GM23338 (cell line): ENCODE measurements around the gene TBCEL. TPM values are rescaled to one million over a fixed set of nuclear protein-coding genes. Genes with fewer than 3 reads are reported as not detected.
"Not testable (repeated sequence)": the region's sequence is repeated elsewhere in the genome, so short reads cannot be mapped to it uniquely, and the experiment has no call there.

Source experiments
- ATAC-seq: fragments of 200-7000 bp; cut with Tn5 transposase; 3 replicates; pipeline ENCODE4 v1.9.1; 2020
- DNase-seq: peaks from one replicate; pipeline ENCODE4 v3.0.0-alpha.2; 2015; ENCODE audit warnings: low spot score
- H2AFZ ChIP-seq: fragments of 200-600 bp; sonication (generic); 2 replicates; pipeline ENCODE4 v1.8.0; 2016; ENCODE audit warnings: antibody characterized with exemption, mild to moderate bottlenecking, moderate library complexity
- H3F3A ChIP-seq: fragments of 200-600 bp; sonication (generic); replicated peaks from 2 replicates; pipeline ENCODE4 v1.8.0; 2017; ENCODE audit warnings: antibody characterized with exemption, mixed run types, low read depth
- H3K27ac ChIP-seq: fragments of 200-600 bp; sonication (generic); 2 replicates; pipeline ENCODE4 v1.6.1; 2016; ENCODE audit warnings: low read depth
- H3K27me3 ChIP-seq: fragments of 200-600 bp; sonication (generic); 2 replicates; pipeline ENCODE4 v1.8.0; 2016; ENCODE audit warnings: mild to moderate bottlenecking, mixed run types, moderate library complexity; ENCODE audit not compliant: insufficient read depth
- H3K36me3 ChIP-seq: fragments of 200-600 bp; sonication (generic); 2 replicates; pipeline ENCODE4 v1.8.0; 2016; ENCODE audit warnings: mild to moderate bottlenecking; ENCODE audit not compliant: insufficient read depth
- H3K4me1 ChIP-seq: fragments of 200-600 bp; sonication (generic); 2 replicates; pipeline ENCODE4 v1.8.0; 2016; ENCODE audit warnings: mild to moderate bottlenecking, moderate library complexity; ENCODE audit not compliant: insufficient read depth
- H3K4me2 ChIP-seq: fragments of 200-600 bp; sonication (generic); 2 replicates; pipeline ENCODE4 v1.7.1; 2017; ENCODE audit warnings: mixed run types
- H3K4me3 ChIP-seq: fragments of 200-600 bp; sonication (generic); 2 replicates; pipeline ENCODE4 v1.6.1; 2016; ENCODE audit warnings: mixed run types
- H3K79me2 ChIP-seq: fragments of 200-600 bp; sonication (generic); replicated peaks from 2 replicates; pipeline ENCODE4 v1.8.0; 2017; ENCODE audit warnings: mild to moderate bottlenecking; ENCODE audit not compliant: insufficient read depth
- H3K9me2 ChIP-seq: fragments of 200-600 bp; sonication (generic); 2 replicates; pipeline ENCODE4 v1.8.0; 2017; ENCODE audit not compliant: insufficient read depth
- H4K20me1 ChIP-seq: fragments of 200-600 bp; sonication (generic); replicated peaks from 2 replicates; pipeline ENCODE4 v1.8.0; 2017; ENCODE audit warnings: mild to moderate bottlenecking; ENCODE audit not compliant: insufficient read depth
- H3K27ac Mint-ChIP-seq: 2 replicates; pipeline ENCODE4 v1.8.0; 2020; ENCODE audit warnings: inconsistent platforms, mild to moderate bottlenecking, moderate library complexity, mixed read lengths
- H3K27me3 Mint-ChIP-seq: 3 replicates; pipeline ENCODE4 v1.8.0; 2022; ENCODE audit warnings: low read depth, mild to moderate bottlenecking, moderate library complexity, mixed read lengths, inconsistent platforms; ENCODE audit not compliant: insufficient read depth, poor library complexity
- H3K36me3 Mint-ChIP-seq: 3 replicates; pipeline ENCODE4 v1.8.0; 2021; ENCODE audit warnings: low read depth, mild to moderate bottlenecking, inconsistent platforms, moderate library complexity, mixed read lengths
- H3K4me1 Mint-ChIP-seq: 3 replicates; pipeline ENCODE4 v1.8.0; 2020; ENCODE audit warnings: mild to moderate bottlenecking, inconsistent platforms, mixed read lengths
- H3K4me3 Mint-ChIP-seq: 3 replicates; pipeline ENCODE4 v1.8.0; 2021; ENCODE audit warnings: moderate library complexity, mild to moderate bottlenecking, inconsistent platforms, mixed read lengths
- H3K9me3 Mint-ChIP-seq: 3 replicates; pipeline ENCODE4 v1.8.0; 2020; ENCODE audit warnings: moderate library complexity, mild to moderate bottlenecking, inconsistent platforms, mixed read lengths
- EZH2 ChIP-seq: fragments of 200-600 bp; sonication (generic); IDR thresholded peaks from one replicate; pipeline ENCODE4 v1.8.0; 2017; ENCODE audit warnings: antibody characterized with exemption, mild to moderate bottlenecking, low read depth; ENCODE audit not compliant: unreplicated experiment
- NANOG ChIP-seq: IDR thresholded peaks from 2 replicates; pipeline ENCODE4 v1.6.1; 2016; ENCODE audit warnings: antibody characterized with exemption, borderline replicate concordance
- polyA plus RNA-seq: library from polyadenylated mRNA; unstranded; fragments of >200 nt; fragmentation: Nextera tagmentation; extraction: Ambion mirVana; gene quantifications from 2 replicates; pipeline ENCODE4 v1.2.1, GENCODE V29; 2016
- total RNA-seq: library from RNA; depleted of rRNA; stranded (reverse); fragments of >200 nt; shearing (Covaris generic); gene quantifications from 2 replicates; pipeline ENCODE4 v1.2.3, GENCODE V29; 2014
- TF ChIP-seq, protein P1 (sequence below), 2 experiments: fragments of 200-600 bp in 1 of 2; sonication (generic) in 1 of 2; conservative IDR thresholded peaks; 2 replicates each; pipeline versions ENCODE4 v1.5.1 to v1.6.1; 2016 to 2017; ENCODE audit warnings: antibody characterized with exemption in 2 of 2, low read depth in 2 of 2, mild to moderate bottlenecking in 2 of 2, moderate library complexity in 1 of 2
- TF ChIP-seq, protein P2 (sequence below): IDR thresholded peaks from 2 replicates; pipeline ENCODE4 v1.6.1; 2016; ENCODE audit warnings: antibody characterized with exemption
- TF ChIP-seq, protein P3 (sequence below): fragments of 250-450 bp; sonication (Bioruptor Pico); IDR thresholded peaks from 2 replicates; pipeline ENCODE4 v1.5.0; 2020; ENCODE audit warnings: mild to moderate bottlenecking, moderate library complexity

Gene TBCEL
- total and polyA plus RNA-seq, 2 experiments from 2014 or later, result 5.4 to 16.2 TPM

DNA sequence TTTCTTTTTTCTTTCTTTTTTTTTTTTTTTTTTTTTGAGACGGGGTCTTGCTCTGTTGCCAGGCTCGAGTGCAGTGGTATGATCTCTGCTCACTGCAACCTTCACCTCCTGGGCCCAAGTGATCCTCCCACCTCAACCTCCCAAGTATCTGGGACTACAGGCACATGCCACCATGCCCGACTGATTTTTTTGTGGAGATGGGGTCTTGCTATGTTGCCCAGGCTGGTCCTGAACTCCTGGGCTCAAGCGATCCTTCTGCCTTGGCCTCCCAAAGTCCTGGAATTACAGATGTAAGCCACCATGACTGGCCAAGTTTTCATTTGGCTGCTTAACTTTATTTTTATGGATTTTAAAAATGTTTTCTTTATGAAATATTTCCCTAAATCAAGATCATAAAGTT lies 7.7 kb downstream of the TBCEL start:
- H3K27me3 Mint-ChIP-seq, H3K4me3 Mint-ChIP-seq, H3K4me1 ChIP-seq, H2AFZ ChIP-seq, DNase-seq, H3K4me3 ChIP-seq, H3K4me2 ChIP-seq, H3K36me3 ChIP-seq, H3K9me2 ChIP-seq, H3K36me3 Mint-ChIP-seq, H3F3A ChIP-seq, H3K27ac Mint-ChIP-seq, H3K9me3 Mint-ChIP-seq, ATAC-seq, H3K27ac ChIP-seq, H3K27me3 ChIP-seq: not testable (repeated sequence)
- H4K20me1 ChIP-seq, result peaks cover 10% of the 10 kb centered on the region; the same call in 1 of the 2 replicates
- H3K4me1 Mint-ChIP-seq, result peaks cover 19% of the 10 kb centered on the region
- H3K79me2 ChIP-seq, result peaks cover 71% of the 10 kb centered on the region

DNA sequence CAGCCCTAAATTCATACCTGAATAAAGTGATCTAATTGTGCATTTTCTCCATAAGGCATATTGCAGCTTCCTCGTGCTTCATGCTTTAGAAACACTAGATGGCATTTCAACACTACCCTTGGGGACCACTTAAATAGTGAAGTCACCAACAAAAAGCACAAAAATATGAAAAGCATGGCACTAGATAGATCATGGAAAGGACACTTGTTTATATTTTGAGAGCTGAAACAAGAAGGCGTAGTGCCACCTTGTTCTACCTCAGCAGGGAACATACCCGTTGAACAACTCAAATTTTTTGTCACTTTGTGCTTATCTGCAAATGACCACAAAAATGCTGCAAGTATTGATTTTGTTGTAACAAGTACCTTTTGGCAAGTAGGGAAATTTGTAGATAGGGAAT lies 8.6 kb downstream of the TBCEL start:
- no peak for TF ChIP-seq NANOG
- TF ChIP-seq, protein P1, sequence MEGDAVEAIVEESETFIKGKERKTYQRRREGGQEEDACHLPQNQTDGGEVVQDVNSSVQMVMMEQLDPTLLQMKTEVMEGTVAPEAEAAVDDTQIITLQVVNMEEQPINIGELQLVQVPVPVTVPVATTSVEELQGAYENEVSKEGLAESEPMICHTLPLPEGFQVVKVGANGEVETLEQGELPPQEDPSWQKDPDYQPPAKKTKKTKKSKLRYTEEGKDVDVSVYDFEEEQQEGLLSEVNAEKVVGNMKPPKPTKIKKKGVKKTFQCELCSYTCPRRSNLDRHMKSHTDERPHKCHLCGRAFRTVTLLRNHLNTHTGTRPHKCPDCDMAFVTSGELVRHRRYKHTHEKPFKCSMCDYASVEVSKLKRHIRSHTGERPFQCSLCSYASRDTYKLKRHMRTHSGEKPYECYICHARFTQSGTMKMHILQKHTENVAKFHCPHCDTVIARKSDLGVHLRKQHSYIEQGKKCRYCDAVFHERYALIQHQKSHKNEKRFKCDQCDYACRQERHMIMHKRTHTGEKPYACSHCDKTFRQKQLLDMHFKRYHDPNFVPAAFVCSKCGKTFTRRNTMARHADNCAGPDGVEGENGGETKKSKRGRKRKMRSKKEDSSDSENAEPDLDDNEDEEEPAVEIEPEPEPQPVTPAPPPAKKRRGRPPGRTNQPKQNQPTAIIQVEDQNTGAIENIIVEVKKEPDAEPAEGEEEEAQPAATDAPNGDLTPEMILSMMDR (conservative IDR thresholded peaks at IDR 0.05; ENCODE audit: low read depth in 2 of 2), result peak; percentile 31 to 41; a peak in 2 of 4 replicates
- Histone ChIP-seq H3F3A (no peaks in the 10 kb centered on the region), H3K79me2 (peaks cover 71% of the 10 kb centered on the region), H3K36me3 (no peaks in the 10 kb centered on the region), H3K27ac (no peak overlapping the region), H3K4me3 (no peak overlapping the region), H3K4me2 (no peak overlapping the region), H3K9me2 (no peaks in the 10 kb centered on the region), H3K27me3 (no peaks in the 10 kb centered on the region), H4K20me1 (peaks cover 7% of the 10 kb centered on the region; the same call in 1 of the 2 replicates), H3K4me1 (peaks cover 4% of the 10 kb centered on the region; the same call in 1 of the 2 replicates), H2AFZ (no peak overlapping the region)
- H3K36me3 Mint-ChIP-seq, result no peaks in the 10 kb centered on the region
- ATAC-seq, result no peak
- H3K4me3 Mint-ChIP-seq, result no peak overlapping the region
- H3K9me3 Mint-ChIP-seq, result no peaks in the 10 kb centered on the region
- H3K4me1 Mint-ChIP-seq, result peaks cover 19% of the 10 kb centered on the region
- peaks cover 2% of the 10 kb centered on the region for H3K27me3 Mint-ChIP-seq
- no peak overlapping the region for H3K27ac Mint-ChIP-seq
- no peak for DNase-seq

DNA sequence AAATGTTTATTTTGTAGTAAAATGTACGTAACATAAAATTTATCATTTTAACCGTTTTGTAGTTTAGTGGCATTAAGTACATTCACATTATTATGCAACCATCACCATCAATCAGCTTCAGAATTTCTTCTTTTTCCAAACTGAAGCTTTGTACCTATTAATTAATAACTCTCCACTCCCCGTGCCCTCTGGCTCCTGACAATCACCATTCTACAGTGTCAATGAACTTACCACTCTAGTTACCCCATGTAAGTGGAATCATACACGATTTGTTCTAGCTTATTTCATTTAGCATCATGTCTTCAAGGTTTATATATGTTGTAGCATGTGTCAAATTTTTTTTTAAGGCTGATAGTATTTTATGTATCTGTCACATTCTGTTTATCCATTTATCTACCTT lies 9.7 kb downstream of the TBCEL start:
- H3K27me3 Mint-ChIP-seq, result peaks cover 2% of the 10 kb centered on the region
- H3K9me3 Mint-ChIP-seq, result no peaks in the 10 kb centered on the region
- H3K4me3 ChIP-seq, result no peak overlapping the region
- H3K36me3 ChIP-seq, result no peaks in the 10 kb centered on the region
- no peak overlapping the region for H3K4me2 ChIP-seq
- peaks cover 24% of the 10 kb centered on the region for H3K4me1 Mint-ChIP-seq
- H2AFZ ChIP-seq, result no peak overlapping the region
- H3K27ac ChIP-seq, result no peak overlapping the region
- H3K4me1 ChIP-seq, result peaks cover 10% of the 10 kb centered on the region
- peaks cover 2% of the 10 kb centered on the region; the same call in 1 of the 2 replicates for H4K20me1 ChIP-seq
- H3K4me3 Mint-ChIP-seq, result no peak overlapping the region
- DNase-seq (no peak), ATAC-seq (no peak)
- no peak overlapping the region for H3K27ac Mint-ChIP-seq
- no peaks in the 10 kb centered on the region for H3K9me2 ChIP-seq
- H3F3A ChIP-seq, result no peaks in the 10 kb centered on the region
- TF ChIP-seq EZH2 (no peak), NANOG (no peak)
- TF ChIP-seq, protein P2, sequence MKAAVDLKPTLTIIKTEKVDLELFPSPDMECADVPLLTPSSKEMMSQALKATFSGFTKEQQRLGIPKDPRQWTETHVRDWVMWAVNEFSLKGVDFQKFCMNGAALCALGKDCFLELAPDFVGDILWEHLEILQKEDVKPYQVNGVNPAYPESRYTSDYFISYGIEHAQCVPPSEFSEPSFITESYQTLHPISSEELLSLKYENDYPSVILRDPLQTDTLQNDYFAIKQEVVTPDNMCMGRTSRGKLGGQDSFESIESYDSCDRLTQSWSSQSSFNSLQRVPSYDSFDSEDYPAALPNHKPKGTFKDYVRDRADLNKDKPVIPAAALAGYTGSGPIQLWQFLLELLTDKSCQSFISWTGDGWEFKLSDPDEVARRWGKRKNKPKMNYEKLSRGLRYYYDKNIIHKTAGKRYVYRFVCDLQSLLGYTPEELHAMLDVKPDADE, result no peak
- TF ChIP-seq, protein P3, sequence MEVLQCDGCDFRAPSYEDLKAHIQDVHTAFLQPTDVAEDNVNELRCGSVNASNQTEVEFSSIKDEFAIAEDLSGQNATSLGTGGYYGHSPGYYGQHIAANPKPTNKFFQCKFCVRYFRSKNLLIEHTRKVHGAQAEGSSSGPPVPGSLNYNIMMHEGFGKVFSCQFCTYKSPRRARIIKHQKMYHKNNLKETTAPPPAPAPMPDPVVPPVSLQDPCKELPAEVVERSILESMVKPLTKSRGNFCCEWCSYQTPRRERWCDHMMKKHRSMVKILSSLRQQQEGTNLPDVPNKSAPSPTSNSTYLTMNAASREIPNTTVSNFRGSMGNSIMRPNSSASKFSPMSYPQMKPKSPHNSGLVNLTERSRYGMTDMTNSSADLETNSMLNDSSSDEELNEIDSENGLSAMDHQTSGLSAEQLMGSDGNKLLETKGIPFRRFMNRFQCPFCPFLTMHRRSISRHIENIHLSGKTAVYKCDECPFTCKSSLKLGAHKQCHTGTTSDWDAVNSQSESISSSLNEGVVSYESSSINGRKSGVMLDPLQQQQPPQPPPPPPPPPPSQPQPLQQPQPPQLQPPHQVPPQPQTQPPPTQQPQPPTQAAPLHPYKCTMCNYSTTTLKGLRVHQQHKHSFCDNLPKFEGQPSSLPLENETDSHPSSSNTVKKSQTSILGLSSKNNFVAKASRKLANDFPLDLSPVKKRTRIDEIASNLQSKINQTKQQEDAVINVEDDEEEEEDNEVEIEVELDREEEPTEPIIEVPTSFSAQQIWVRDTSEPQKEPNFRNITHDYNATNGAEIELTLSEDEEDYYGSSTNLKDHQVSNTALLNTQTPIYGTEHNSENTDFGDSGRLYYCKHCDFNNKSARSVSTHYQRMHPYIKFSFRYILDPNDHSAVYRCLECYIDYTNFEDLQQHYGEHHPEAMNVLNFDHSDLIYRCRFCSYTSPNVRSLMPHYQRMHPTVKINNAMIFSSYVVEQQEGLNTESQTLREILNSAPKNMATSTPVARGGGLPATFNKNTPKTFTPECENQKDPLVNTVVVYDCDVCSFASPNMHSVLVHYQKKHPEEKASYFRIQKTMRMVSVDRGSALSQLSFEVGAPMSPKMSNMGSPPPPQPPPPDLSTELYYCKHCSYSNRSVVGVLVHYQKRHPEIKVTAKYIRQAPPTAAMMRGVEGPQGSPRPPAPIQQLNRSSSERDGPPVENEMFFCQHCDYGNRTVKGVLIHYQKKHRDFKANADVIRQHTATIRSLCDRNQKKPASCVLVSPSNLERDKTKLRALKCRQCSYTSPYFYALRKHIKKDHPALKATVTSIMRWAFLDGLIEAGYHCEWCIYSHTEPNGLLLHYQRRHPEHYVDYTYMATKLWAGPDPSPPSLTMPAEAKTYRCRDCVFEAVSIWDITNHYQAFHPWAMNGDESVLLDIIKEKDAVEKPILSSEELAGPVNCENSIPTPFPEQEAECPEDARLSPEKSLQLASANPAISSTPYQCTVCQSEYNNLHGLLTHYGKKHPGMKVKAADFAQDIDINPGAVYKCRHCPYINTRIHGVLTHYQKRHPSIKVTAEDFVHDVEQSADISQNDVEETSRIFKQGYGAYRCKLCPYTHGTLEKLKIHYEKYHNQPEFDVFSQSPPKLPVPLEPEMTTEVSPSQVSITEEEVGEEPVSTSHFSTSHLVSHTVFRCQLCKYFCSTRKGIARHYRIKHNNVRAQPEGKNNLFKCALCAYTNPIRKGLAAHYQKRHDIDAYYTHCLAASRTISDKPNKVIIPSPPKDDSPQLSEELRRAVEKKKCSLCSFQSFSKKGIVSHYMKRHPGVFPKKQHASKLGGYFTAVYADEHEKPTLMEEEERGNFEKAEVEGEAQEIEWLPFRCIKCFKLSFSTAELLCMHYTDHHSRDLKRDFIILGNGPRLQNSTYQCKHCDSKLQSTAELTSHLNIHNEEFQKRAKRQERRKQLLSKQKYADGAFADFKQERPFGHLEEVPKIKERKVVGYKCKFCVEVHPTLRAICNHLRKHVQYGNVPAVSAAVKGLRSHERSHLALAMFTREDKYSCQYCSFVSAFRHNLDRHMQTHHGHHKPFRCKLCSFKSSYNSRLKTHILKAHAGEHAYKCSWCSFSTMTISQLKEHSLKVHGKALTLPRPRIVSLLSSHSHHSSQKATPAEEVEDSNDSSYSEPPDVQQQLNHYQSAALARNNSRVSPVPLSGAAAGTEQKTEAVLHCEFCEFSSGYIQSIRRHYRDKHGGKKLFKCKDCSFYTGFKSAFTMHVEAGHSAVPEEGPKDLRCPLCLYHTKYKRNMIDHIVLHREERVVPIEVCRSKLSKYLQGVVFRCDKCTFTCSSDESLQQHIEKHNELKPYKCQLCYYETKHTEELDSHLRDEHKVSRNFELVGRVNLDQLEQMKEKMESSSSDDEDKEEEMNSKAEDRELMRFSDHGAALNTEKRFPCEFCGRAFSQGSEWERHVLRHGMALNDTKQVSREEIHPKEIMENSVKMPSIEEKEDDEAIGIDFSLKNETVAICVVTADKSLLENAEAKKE, result no peak
- H3K36me3 Mint-ChIP-seq, result no peaks in the 10 kb centered on the region
- no peaks in the 10 kb centered on the region for H3K27me3 ChIP-seq
- peaks cover 72% of the 10 kb centered on the region for H3K79me2 ChIP-seq
